GM23338 (cell line): ENCODE results near the gene CDH23. TPM values are rescaled to one million over a fixed set of nuclear protein-coding genes. Genes with fewer than 3 reads are reported as not detected.

Experiments
- ATAC-seq: fragments of 200-7000 bp; cut with Tn5 transposase; 3 replicates; pipeline ENCODE4 v1.9.1; 2020
- DNase-seq: peaks from one replicate; pipeline ENCODE4 v3.0.0-alpha.2; 2015; ENCODE audit warnings: low spot score
- H2AFZ ChIP-seq: fragments of 200-600 bp; sonication (generic); 2 replicates; pipeline ENCODE4 v1.8.0; 2016; ENCODE audit warnings: antibody characterized with exemption, mild to moderate bottlenecking, moderate library complexity
- H3F3A ChIP-seq: fragments of 200-600 bp; sonication (generic); replicated peaks from 2 replicates; pipeline ENCODE4 v1.8.0; 2017; ENCODE audit warnings: antibody characterized with exemption, mixed run types, low read depth
- H3K27ac ChIP-seq: fragments of 200-600 bp; sonication (generic); 2 replicates; pipeline ENCODE4 v1.6.1; 2016; ENCODE audit warnings: low read depth
- H3K27me3 ChIP-seq: fragments of 200-600 bp; sonication (generic); 2 replicates; pipeline ENCODE4 v1.8.0; 2016; ENCODE audit warnings: mild to moderate bottlenecking, mixed run types, moderate library complexity; ENCODE audit not compliant: insufficient read depth
- H3K36me3 ChIP-seq: fragments of 200-600 bp; sonication (generic); 2 replicates; pipeline ENCODE4 v1.8.0; 2016; ENCODE audit warnings: mild to moderate bottlenecking; ENCODE audit not compliant: insufficient read depth
- H3K4me1 ChIP-seq: fragments of 200-600 bp; sonication (generic); 2 replicates; pipeline ENCODE4 v1.8.0; 2016; ENCODE audit warnings: mild to moderate bottlenecking, moderate library complexity; ENCODE audit not compliant: insufficient read depth
- H3K4me2 ChIP-seq: fragments of 200-600 bp; sonication (generic); 2 replicates; pipeline ENCODE4 v1.7.1; 2017; ENCODE audit warnings: mixed run types
- H3K4me3 ChIP-seq: fragments of 200-600 bp; sonication (generic); 2 replicates; pipeline ENCODE4 v1.6.1; 2016; ENCODE audit warnings: mixed run types
- H3K79me2 ChIP-seq: fragments of 200-600 bp; sonication (generic); replicated peaks from 2 replicates; pipeline ENCODE4 v1.8.0; 2017; ENCODE audit warnings: mild to moderate bottlenecking; ENCODE audit not compliant: insufficient read depth
- H3K9me2 ChIP-seq: fragments of 200-600 bp; sonication (generic); 2 replicates; pipeline ENCODE4 v1.8.0; 2017; ENCODE audit not compliant: insufficient read depth
- H4K20me1 ChIP-seq: fragments of 200-600 bp; sonication (generic); replicated peaks from 2 replicates; pipeline ENCODE4 v1.8.0; 2017; ENCODE audit warnings: mild to moderate bottlenecking; ENCODE audit not compliant: insufficient read depth
- H3K27ac Mint-ChIP-seq: 2 replicates; pipeline ENCODE4 v1.8.0; 2020; ENCODE audit warnings: inconsistent platforms, mild to moderate bottlenecking, moderate library complexity, mixed read lengths
- H3K27me3 Mint-ChIP-seq: 3 replicates; pipeline ENCODE4 v1.8.0; 2022; ENCODE audit warnings: low read depth, mild to moderate bottlenecking, moderate library complexity, mixed read lengths, inconsistent platforms; ENCODE audit not compliant: insufficient read depth, poor library complexity
- H3K36me3 Mint-ChIP-seq: 3 replicates; pipeline ENCODE4 v1.8.0; 2021; ENCODE audit warnings: low read depth, mild to moderate bottlenecking, inconsistent platforms, moderate library complexity, mixed read lengths
- H3K4me1 Mint-ChIP-seq: 3 replicates; pipeline ENCODE4 v1.8.0; 2020; ENCODE audit warnings: mild to moderate bottlenecking, inconsistent platforms, mixed read lengths
- H3K4me3 Mint-ChIP-seq: 3 replicates; pipeline ENCODE4 v1.8.0; 2021; ENCODE audit warnings: moderate library complexity, mild to moderate bottlenecking, inconsistent platforms, mixed read lengths
- H3K9me3 Mint-ChIP-seq: 3 replicates; pipeline ENCODE4 v1.8.0; 2020; ENCODE audit warnings: moderate library complexity, mild to moderate bottlenecking, inconsistent platforms, mixed read lengths
- CREB1 ChIP-seq: fragments of 250-450 bp; sonication (Bioruptor Pico); IDR thresholded peaks from 2 replicates; pipeline ENCODE4 v1.5.0; 2020; ENCODE audit warnings: low read depth, mild to moderate bottlenecking, moderate library complexity
- CTCF ChIP-seq, 2 experiments: fragments of 200-600 bp in 1 of 2; sonication (generic) in 1 of 2; conservative IDR thresholded peaks; 2 replicates each; pipeline versions ENCODE4 v1.5.1 to v1.6.1; 2016 to 2017; ENCODE audit warnings: antibody characterized with exemption in 2 of 2, low read depth in 2 of 2, mild to moderate bottlenecking in 2 of 2, moderate library complexity in 1 of 2
- JUNB ChIP-seq: IDR thresholded peaks from one replicate; pipeline ENCODE4 v1.6.1; 2016; ENCODE audit warnings: antibody characterized with exemption; ENCODE audit not compliant: unreplicated experiment
- NANOG ChIP-seq: IDR thresholded peaks from 2 replicates; pipeline ENCODE4 v1.6.1; 2016; ENCODE audit warnings: antibody characterized with exemption, borderline replicate concordance
- POLR2AphosphoS5 ChIP-seq: IDR thresholded peaks from 2 replicates; pipeline ENCODE4 v1.6.1; 2016; ENCODE audit warnings: antibody characterized with exemption, low read depth
- ZNF331 ChIP-seq: fragments of 250-450 bp; sonication (Bioruptor Pico); IDR thresholded peaks from 2 replicates; pipeline ENCODE4 v1.5.0; 2020; ENCODE audit warnings: low read depth, mild to moderate bottlenecking, moderate library complexity
- ZNF462 ChIP-seq: fragments of 250-450 bp; sonication (Bioruptor Pico); IDR thresholded peaks from 2 replicates; pipeline ENCODE4 v1.5.0; 2020; ENCODE audit warnings: mild to moderate bottlenecking, moderate library complexity
- polyA plus RNA-seq: library from polyadenylated mRNA; unstranded; fragments of >200 nt; fragmentation: Nextera tagmentation; extraction: Ambion mirVana; gene quantifications from 2 replicates; pipeline ENCODE4 v1.2.1, GENCODE V29; 2016
- total RNA-seq: library from RNA; depleted of rRNA; stranded (reverse); fragments of >200 nt; shearing (Covaris generic); gene quantifications from 2 replicates; pipeline ENCODE4 v1.2.3, GENCODE V29; 2014

CDH23 gene
- total and polyA plus RNA-seq, 2 experiments from 2014 or later = 0.95 to 4.3 TPM

- Histone ChIP-seq H3K79me2 (no peaks in the 10 kb centered on the region), H3K27me3 (no peaks in the 10 kb centered on the region), H3K36me3 (no peaks in the 10 kb centered on the region), H3K4me1 (peaks cover 5% of the 10 kb centered on the region), H3K4me2 (no peak overlapping the region), H2AFZ (no peak overlapping the region), H3K27ac (no peak overlapping the region), H4K20me1 (no peaks in the 10 kb centered on the region), H3K9me2 (0 out of 2 replicates have a peak, but pooled peaks cover 2% of the 10 kb centered on the region), H3K4me3 (no peak overlapping the region), H3F3A (no peaks in the 10 kb centered on the region)
- TF ChIP-seq JUNB = no peak
- no peak overlapping the region for H3K4me3 Mint-ChIP-seq
- peaks cover 8% of the 10 kb centered on the region; the same call in 2 of the 3 replicates for H3K4me1 Mint-ChIP-seq
- DNase-seq = no peak
- ATAC-seq = no peak
- H3K27me3 Mint-ChIP-seq = peaks cover 2% of the 10 kb centered on the region
- no peak overlapping the region for H3K27ac Mint-ChIP-seq
- H3K9me3 Mint-ChIP-seq = no peaks in the 10 kb centered on the region
- no peaks in the 10 kb centered on the region for H3K36me3 Mint-ChIP-seq
Measured at GRCh38 chr10:71513936-71514335, 117.2 kb downstream of the CDH23 start.

GRCh38 chr10:71515531-71516172, 118.9 kb downstream of the CDH23 start:
- no peaks in the 10 kb centered on the region for H4K20me1 ChIP-seq
- Mint-ChIP-seq H3K27me3 (peaks cover 2% of the 10 kb centered on the region), H3K9me3 (no peaks in the 10 kb centered on the region), H3K4me3 (no peak overlapping the region), H3K27ac (no peak overlapping the region), H3K4me1 (peaks cover 8% of the 10 kb centered on the region; the same call in 2 of the 3 replicates), H3K36me3 (no peaks in the 10 kb centered on the region)
- TF ChIP-seq POLR2AphosphoS5 (no peak), ZNF331 (CRISPR knock-in tag) (no peak), CREB1 (CRISPR knock-in tag) (no peak), CTCF (conservative IDR thresholded peaks at IDR 0.05; ENCODE audit: low read depth in 2 of 2) (no peak), ZNF462 (CRISPR knock-in tag) (no peak), NANOG (no peak)
- no peaks in the 10 kb centered on the region for H3K27me3 ChIP-seq
- H3K36me3 ChIP-seq = no peaks in the 10 kb centered on the region
- H3K79me2 ChIP-seq = no peaks in the 10 kb centered on the region
- no peaks in the 10 kb centered on the region for H3K9me2 ChIP-seq
- peaks cover 5% of the 10 kb centered on the region for H3K4me1 ChIP-seq
- H3K4me2 ChIP-seq = no peak overlapping the region
- no peak overlapping the region for H3K27ac ChIP-seq
- H3K4me3 ChIP-seq = no peak overlapping the region
- ATAC-seq (no peak), DNase-seq (no peak)
- no peaks in the 10 kb centered on the region for H3F3A ChIP-seq
- no peak overlapping the region for H2AFZ ChIP-seq
